Measurements from ENCODE around the gene PSMA8.

DNA sequence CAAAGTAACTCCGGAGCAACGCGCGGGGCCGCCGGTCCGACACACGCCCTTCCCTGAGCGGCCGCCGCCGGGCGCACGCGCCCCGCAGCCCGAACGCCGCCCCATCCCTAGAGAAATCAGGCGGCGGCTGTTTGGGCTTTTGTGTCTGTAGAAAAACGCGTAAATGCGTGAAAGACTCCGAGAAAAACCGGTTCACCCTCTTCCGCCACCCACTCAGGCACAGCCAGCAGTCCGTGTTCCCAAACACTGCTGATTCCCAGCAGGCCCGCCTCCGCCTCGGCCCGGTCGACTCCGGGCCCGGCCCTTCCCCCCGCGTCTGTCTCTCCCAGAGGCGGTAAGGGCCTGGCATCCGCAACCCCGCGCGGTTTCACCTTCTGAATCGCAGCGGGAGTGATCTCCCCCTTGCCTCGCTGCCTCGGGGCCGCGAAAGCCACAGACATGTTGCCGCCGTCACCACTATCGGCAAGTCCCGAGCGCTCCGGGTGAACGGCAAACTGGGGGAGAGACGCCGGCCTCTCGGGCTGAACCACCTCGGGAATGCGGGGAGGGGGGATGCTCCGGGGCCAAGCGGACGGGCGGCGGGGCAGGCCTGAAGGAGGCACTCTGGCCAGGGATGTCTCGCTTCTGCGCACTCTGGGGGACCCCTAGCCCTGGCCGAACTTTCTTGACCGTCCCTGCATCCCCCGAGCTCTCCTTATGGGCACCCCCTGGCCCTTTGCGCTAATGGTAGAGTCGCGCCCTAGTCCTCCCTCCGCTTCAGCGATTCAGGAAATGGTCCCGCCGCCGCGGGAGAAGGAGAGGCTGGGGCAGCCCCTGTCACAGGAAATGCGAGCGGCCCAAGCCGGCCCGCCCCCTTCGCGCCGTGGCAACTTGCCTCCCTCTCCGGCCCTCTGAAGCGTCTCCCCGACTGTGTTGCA lies 43.3 kb upstream of the PSMA8 start, which contains the start of gene SS18:
- no peak for TF ChIP-seq NR2F6 (IDR thresholded peaks at IDR 0.05)
- TF ChIP-seq NR2F6 (CRISPR knock-in tag; IDR thresholded peaks at IDR 0.05), result 0 out of 2 replicates have a peak, but pooled peaks have one; percentile 13
- peak; percentile 72 to 83 for TF ChIP-seq POLR2A (IDR thresholded peaks at IDR 0.05; ENCODE audit: insufficient read depth in 1 of 2, low read depth in 2 of 2, low read length in 2 of 2)
- no peak for TF ChIP-seq RBM22 (optimal IDR thresholded peaks at IDR 0.05; ENCODE audit: low read length)
- TF ChIP-seq U2AF2 (IDR thresholded peaks at IDR 0.05; ENCODE audit: low read depth, low read length), result no peak

Measured in HepG2 (cell line).